GM10847 (cell line): ENCODE results near the gene MMP25.
A peak's percentile ranks its signal among the peaks of the same experiment; 100 is the strongest.

Experiments used
- POLR2A ChIP-seq: IDR thresholded peaks from 2 replicates; pipeline ENCODE4 v1.6.1; 2011; ENCODE audit not compliant: insufficient read length; ENCODE audit errors: extremely low read depth

Gene MMP25

GRCh38 chr16:3056336-3057180 is 10.2 kb downstream of the MMP25 start:
- no peak for TF ChIP-seq POLR2A

- TF ChIP-seq POLR2A, result no peak
Observed at GRCh38 chr16:3057181-3058138, 11.1 kb downstream of the MMP25 start.

- no peak for TF ChIP-seq POLR2A
Observed at GRCh38 chr16:3058139-3059030, 12.0 kb downstream of the MMP25 start.

GRCh38 chr16:3059041-3059722 is 12.8 kb downstream of the MMP25 start:
- peak; percentile 26 for TF ChIP-seq POLR2A

- no peak for TF ChIP-seq POLR2A
Observed at GRCh38 chr16:3059723-3060242, 13.4 kb downstream of the MMP25 start.

- no peak for TF ChIP-seq POLR2A
Observed at GRCh38 chr16:3060339-3061127, 14.2 kb downstream of the MMP25 start.

GRCh38 chr16:3062553-3062952 is 16.2 kb downstream of the MMP25 start:
- TF ChIP-seq POLR2A, result no peak

GRCh38 chr16:3063625-3064386 is 17.4 kb downstream of the MMP25 start:
- TF ChIP-seq POLR2A, result no peak

- no peak for TF ChIP-seq POLR2A
Observed at GRCh38 chr16:3065069-3065741, 18.8 kb downstream of the MMP25 start, which contains the start of gene IL32. TSS of gene IL32 (plus strand) at chr16:3065640. CDS start at chr16:3065812, 172 bp downstream.

GRCh38 chr16:3065742-3066439 is 19.5 kb downstream of the MMP25 start:
- no peak for TF ChIP-seq POLR2A

- no peak for TF ChIP-seq POLR2A
Observed at GRCh38 chr16:3066440-3066748, 20.0 kb downstream of the MMP25 start.

- TF ChIP-seq POLR2A, result no peak
Observed at GRCh38 chr16:3068487-3068886, 22.1 kb downstream of the MMP25 start.
